HG02943 (cell line): ENCODE data around the gene TMEM156.

Experiments used
- ATAC-seq: cut with Tn5 transposase; IDR thresholded peaks from one replicate; pipeline ENCODE4 v1.9.1; 2021; ENCODE audit warnings: mild to moderate bottlenecking, low read depth, moderate library complexity; ENCODE audit not compliant: unreplicated experiment

TMEM156 gene

GRCh38 chr4:39032218-39033085, at the start of gene TMEM156:
Gene TMEM156 (minus strand): TSS chr4:39032409. CDS start chr4:39032313, 96 bp downstream.
- ATAC-seq: peak; percentile 62

GRCh38 chr4:39078829-39079228, 46.6 kb upstream of the TMEM156 start:
- no peak for ATAC-seq

- no peak for ATAC-seq
Observed at GRCh38 chr4:39068907-39069306, 36.7 kb upstream of the TMEM156 start.

- no peak for ATAC-seq
Observed at GRCh38 chr4:39067451-39067850, 35.2 kb upstream of the TMEM156 start.

- ATAC-seq: no peak
Observed at GRCh38 chr4:39067031-39067430, 34.8 kb upstream of the TMEM156 start.

- no peak for ATAC-seq
Observed at GRCh38 chr4:39066371-39066770, 34.2 kb upstream of the TMEM156 start.

- no peak for ATAC-seq
Observed at GRCh38 chr4:39063430-39063829, 31.2 kb upstream of the TMEM156 start.

- no peak for ATAC-seq
Observed at GRCh38 chr4:39062770-39063097, 30.5 kb upstream of the TMEM156 start.

GRCh38 chr4:39062094-39062769, 30.0 kb upstream of the TMEM156 start, which contains the start of gene KLHL5:
Gene KLHL5 (plus strand): TSS chr4:39062232. CDS start chr4:39062653, 421 bp downstream.
- no peak for ATAC-seq

GRCh38 chr4:39061457-39061856, 29.2 kb upstream of the TMEM156 start:
- ATAC-seq: no peak

GRCh38 chr4:39056023-39056422, 23.8 kb upstream of the TMEM156 start:
- ATAC-seq: no peak

GRCh38 chr4:39054497-39054896, 22.3 kb upstream of the TMEM156 start:
- ATAC-seq: no peak

GRCh38 chr4:39053983-39054382, 21.8 kb upstream of the TMEM156 start:
- ATAC-seq: no peak

GRCh38 chr4:39051492-39051891, 19.3 kb upstream of the TMEM156 start:
- ATAC-seq: no peak

- ATAC-seq: no peak
Observed at GRCh38 chr4:39050590-39050989, 18.4 kb upstream of the TMEM156 start.

- no peak for ATAC-seq
Observed at GRCh38 chr4:39048311-39048710, 16.1 kb upstream of the TMEM156 start.

- no peak for ATAC-seq
Observed at GRCh38 chr4:39047681-39048080, 15.5 kb upstream of the TMEM156 start.

GRCh38 chr4:39046249-39046648, 14.0 kb upstream of the TMEM156 start:
- no peak for ATAC-seq

- ATAC-seq: no peak
Observed at GRCh38 chr4:39045827-39046221, 13.6 kb upstream of the TMEM156 start.

GRCh38 chr4:39044956-39045826, 13.0 kb upstream of the TMEM156 start:
- peak; percentile 20 for ATAC-seq
